Lung (tissue), 12 donors: ENCODE measurements around the gene MGAT3. TPM values are rescaled to one million over a fixed set of nuclear protein-coding genes. Genes with fewer than 3 reads are reported as not detected.
A peak's percentile ranks its signal among the peaks of the same experiment; 100 is the strongest.
"Not testable (repeated sequence)": the region's sequence is repeated elsewhere in the genome, so short reads cannot be mapped to it uniquely, and the experiment has no call there.

ENCODE experiments used
- ATAC-seq: fragments of 200-7000 bp; cut with Tn5 transposase; one replicate; pipeline ENCODE4 v1.9.1; 2020; ENCODE audit warnings: moderate number of reproducible peaks; ENCODE audit not compliant: insufficient read depth, low FRiP score
- DNase-seq, 3 donors: peaks; one replicate each; pipeline ENCODE4 v3.0.0-alpha.2; 2013 to 2017
- H3K27ac ChIP-seq, 2 donors: one replicate each; pipeline ENCODE4 v1.5.1; 2013; ENCODE audit warnings: mild to moderate bottlenecking in 2 of 2, moderate library complexity in 2 of 2, control low read depth in 1 of 2, inconsistent platforms in 1 of 2, low read depth in 1 of 2, low read length in 1 of 2
- H3K27me3 ChIP-seq, 3 donors: one replicate each; pipeline ENCODE4 v1.5.1; 2013; ENCODE audit warnings: low read length in 2 of 3; ENCODE audit not compliant: control insufficient read depth in 3 of 3, insufficient read depth in 3 of 3
- H3K36me3 ChIP-seq, 4 donors: one replicate each; pipeline ENCODE4 v1.5.1; 2013; ENCODE audit warnings: low read length in 4 of 4, mild to moderate bottlenecking in 1 of 4, moderate library complexity in 1 of 4; ENCODE audit not compliant: control insufficient read depth in 4 of 4, insufficient read depth in 4 of 4
- H3K4me1 ChIP-seq, 5 donors: one replicate each; pipeline ENCODE4 v1.5.1; 2013; ENCODE audit warnings: low read length in 5 of 5, mild to moderate bottlenecking in 2 of 5, moderate library complexity in 1 of 5; ENCODE audit not compliant: control insufficient read depth in 5 of 5, insufficient read depth in 5 of 5
- H3K4me3 ChIP-seq: one replicate; pipeline ENCODE4 v1.5.1; 2013; ENCODE audit warnings: mild to moderate bottlenecking, control low read depth, moderate library complexity
- H3K9ac ChIP-seq, 2 donors: one replicate each; pipeline ENCODE4 v1.5.1; 2013; ENCODE audit warnings: low read length in 2 of 2, control low read depth in 1 of 2; ENCODE audit not compliant: insufficient read depth in 1 of 2
- H3K9me3 ChIP-seq, 4 donors: one replicate each; pipeline ENCODE4 v1.5.1; 2013; ENCODE audit warnings: low read length in 3 of 4, mild to moderate bottlenecking in 1 of 4, moderate library complexity in 1 of 4; ENCODE audit not compliant: control insufficient read depth in 4 of 4, insufficient read depth in 3 of 4
- CTCF ChIP-seq: IDR thresholded peaks from 2 replicates; pipeline ENCODE4 v1.5.1; 2012; ENCODE audit warnings: mild to moderate bottlenecking; ENCODE audit errors: control extremely low read depth, extremely low read depth
- WGBS, 2 donors: extraction: QIAGEN DNeasy Blood & Tissue Kit; methylation state at CpG; one replicate each; pipeline ENCODE4 v1.1.7; 2013; 5-methylcytosine and 5-hydroxymethylcytosine counted together
- polyA plus RNA-seq, 2 donors: library from polyadenylated mRNA; stranded (reverse); fragments of 200-250 nt; gene quantifications; one replicate each; pipeline ENCODE4 v1.2.1, GENCODE V29; 2013
- total RNA-seq, 2 donors: library from RNA; depleted of rRNA in 1 of 2; stranded (reverse); fragments of >200 nt in 1 of 2; gene quantifications; one replicate each; pipeline ENCODE4 v1.2.1, GENCODE V29; 2014 to 2021
- donor health status: control.
- donor health status: control.
- donor health status: Bipolar disorder and iron deficiency.
- donor health status: healthy.
- donor health status: DM: yes; HTN: yes; CAD: no.

The MGAT3 gene
- total and polyA plus RNA-seq, 4 donors, result 5.6 to 19.4 (median 5.9) TPM

GRCh38 chr22:39409516-39410029, 47.2 kb upstream of the MGAT3 start:
- Histone ChIP-seq H3K9me3 (no peaks in the 10 kb centered on the region), H3K9ac (no peak overlapping the region), H3K27ac (no peak overlapping the region), H3K4me3 (no peak overlapping the region), H3K27me3 (no peaks in the 10 kb centered on the region), H3K36me3 (peaks cover 0 to 2% (median 0%) of the 10 kb centered on the region in 4 donors), H3K4me1 (peaks cover 3 to 19% (median 8%) of the 10 kb centered on the region in 5 donors)
- 93 to 94% methylated on average over 11 of the region's 11 CpGs for WGBS, 2 donors
- DNase-seq (no peak), ATAC-seq (no peak)
- no peak for TF ChIP-seq CTCF

GRCh38 chr22:39410264-39410663, 46.5 kb upstream of the MGAT3 start:
- DNase-seq (peak in 2 of 3 donors; percentile 28 to 35), ATAC-seq (no peak)
- Histone ChIP-seq H3K27me3 (no peaks in the 10 kb centered on the region), H3K36me3 (peaks cover 0 to 5% (median 3%) of the 10 kb centered on the region in 4 donors), H3K4me3 (no peak overlapping the region), H3K9me3 (no peaks in the 10 kb centered on the region), H3K27ac (no peak overlapping the region), H3K4me1 (peaks cover 0 to 12% (median 6%) of the 10 kb centered on the region in 5 donors), H3K9ac (no peak overlapping the region)
- TF ChIP-seq CTCF, result no peak
- WGBS, 2 donors, result 43 to 80% methylated on average over 4 of the region's 4 CpGs

- H3K36me3 ChIP-seq, result peaks cover 0 to 20% (median 14%) of the 10 kb centered on the region in 4 donors
- not testable (repeated sequence) for H3K27ac ChIP-seq, ATAC-seq, H3K4me1 ChIP-seq, H3K9ac ChIP-seq, DNase-seq, H3K9me3 ChIP-seq, H3K27me3 ChIP-seq, H3K4me3 ChIP-seq
- 69 to 79% methylated on average over 11 of the region's 11 CpGs for WGBS, 2 donors
Observed at GRCh38 chr22:39411828-39412365, 44.9 kb upstream of the MGAT3 start.

- H3K27me3 ChIP-seq, ATAC-seq, H3K9ac ChIP-seq, DNase-seq, H3K4me3 ChIP-seq, H3K27ac ChIP-seq, H3K4me1 ChIP-seq, H3K9me3 ChIP-seq: not testable (repeated sequence)
- H3K36me3 ChIP-seq, result peaks cover 0 to 29% (median 22%) of the 10 kb centered on the region in 4 donors
- WGBS, 2 donors, result 88 to 93% methylated on average over 7 of the region's 7 CpGs
Observed at GRCh38 chr22:39413204-39413603, 43.6 kb upstream of the MGAT3 start.
